ENCODE results near the gene NR2E1. TPM values are rescaled to one million over a fixed set of nuclear protein-coding genes. Genes with fewer than 3 reads are reported as not detected.

NR2E1 gene
- polyA plus RNA-seq, 1 donor (not counting 4 experiments of a cell fraction or from before 2014, with no cell fraction given): 0.04 TPM

- Histone ChIP-seq H3K4me1 (ENCODE audit: control insufficient read depth, extremely low read depth, insufficient read depth, low read length) (peaks cover 11% of the 10 kb centered on the region), H3K9me1 (ENCODE audit: control insufficient read depth, extremely low read depth, insufficient read depth, low read length) (no peaks in the 10 kb centered on the region), H3K9ac (ENCODE audit: control insufficient read depth, extremely low read depth, insufficient read depth, low read length) (no peak overlapping the region), H3K36me3 (ENCODE audit: control insufficient read depth in 2 of 2, extremely low read depth in 1 of 2, insufficient read depth in 2 of 2, low read length in 2 of 2) (no peaks in the 10 kb centered on the region), H3K79me2 (ENCODE audit: control insufficient read depth, insufficient read depth, low read length) (no peaks in the 10 kb centered on the region), H3K27me3 (ENCODE audit: control insufficient read depth, extremely low read depth, insufficient read depth, low read length) (peaks cover 88% of the 10 kb centered on the region), H3K9me3 (ENCODE audit: control insufficient read depth, low read depth, low read length) (no peaks in the 10 kb centered on the region), H3K4me3 (ENCODE audit: control insufficient read depth in 2 of 3, extremely low read depth in 1 of 3, insufficient read depth in 2 of 3, low read depth in 1 of 3, low read length in 3 of 3) (no peak overlapping the region), H3K27ac (ENCODE audit: control insufficient read depth, insufficient read depth, low read length) (no peak overlapping the region), H4K20me1 (ENCODE audit: control insufficient read depth, extremely low read depth, insufficient read depth, low read length) (no peaks in the 10 kb centered on the region), H2AFZ (ENCODE audit: control insufficient read depth, low read length) (no peak overlapping the region), H3K4me2 (ENCODE audit: control insufficient read depth, extremely low read depth, insufficient read depth, low read depth, low read length) (no peak overlapping the region)
- FAIRE-seq (no peak), DNase-seq (ENCODE audit: low read depth, low spot score) (no peak)
- dilution Hi-C loops (cut with MboI; ENCODE audit: extremely low pct_ligation_motif_present, low sequenced_read_pairs): no loop called here
- TF ChIP-seq, protein P1, sequence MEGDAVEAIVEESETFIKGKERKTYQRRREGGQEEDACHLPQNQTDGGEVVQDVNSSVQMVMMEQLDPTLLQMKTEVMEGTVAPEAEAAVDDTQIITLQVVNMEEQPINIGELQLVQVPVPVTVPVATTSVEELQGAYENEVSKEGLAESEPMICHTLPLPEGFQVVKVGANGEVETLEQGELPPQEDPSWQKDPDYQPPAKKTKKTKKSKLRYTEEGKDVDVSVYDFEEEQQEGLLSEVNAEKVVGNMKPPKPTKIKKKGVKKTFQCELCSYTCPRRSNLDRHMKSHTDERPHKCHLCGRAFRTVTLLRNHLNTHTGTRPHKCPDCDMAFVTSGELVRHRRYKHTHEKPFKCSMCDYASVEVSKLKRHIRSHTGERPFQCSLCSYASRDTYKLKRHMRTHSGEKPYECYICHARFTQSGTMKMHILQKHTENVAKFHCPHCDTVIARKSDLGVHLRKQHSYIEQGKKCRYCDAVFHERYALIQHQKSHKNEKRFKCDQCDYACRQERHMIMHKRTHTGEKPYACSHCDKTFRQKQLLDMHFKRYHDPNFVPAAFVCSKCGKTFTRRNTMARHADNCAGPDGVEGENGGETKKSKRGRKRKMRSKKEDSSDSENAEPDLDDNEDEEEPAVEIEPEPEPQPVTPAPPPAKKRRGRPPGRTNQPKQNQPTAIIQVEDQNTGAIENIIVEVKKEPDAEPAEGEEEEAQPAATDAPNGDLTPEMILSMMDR (optimal IDR thresholded peaks at IDR 0.05 in 1 of 3, IDR thresholded peaks at IDR 0.05 in 1 of 3, conservative IDR thresholded peaks at IDR 0.05 in 1 of 3; ENCODE audit: extremely low read depth in 1 of 3, insufficient read depth in 2 of 3, low read length in 3 of 3): no peak
- TF ChIP-seq EZH2 (IDR thresholded peaks at IDR 0.05; ENCODE audit: low read length): no peak
Observed at GRCh38 chr6:108171291-108171917, 5.6 kb downstream of the NR2E1 start.

DNA sequence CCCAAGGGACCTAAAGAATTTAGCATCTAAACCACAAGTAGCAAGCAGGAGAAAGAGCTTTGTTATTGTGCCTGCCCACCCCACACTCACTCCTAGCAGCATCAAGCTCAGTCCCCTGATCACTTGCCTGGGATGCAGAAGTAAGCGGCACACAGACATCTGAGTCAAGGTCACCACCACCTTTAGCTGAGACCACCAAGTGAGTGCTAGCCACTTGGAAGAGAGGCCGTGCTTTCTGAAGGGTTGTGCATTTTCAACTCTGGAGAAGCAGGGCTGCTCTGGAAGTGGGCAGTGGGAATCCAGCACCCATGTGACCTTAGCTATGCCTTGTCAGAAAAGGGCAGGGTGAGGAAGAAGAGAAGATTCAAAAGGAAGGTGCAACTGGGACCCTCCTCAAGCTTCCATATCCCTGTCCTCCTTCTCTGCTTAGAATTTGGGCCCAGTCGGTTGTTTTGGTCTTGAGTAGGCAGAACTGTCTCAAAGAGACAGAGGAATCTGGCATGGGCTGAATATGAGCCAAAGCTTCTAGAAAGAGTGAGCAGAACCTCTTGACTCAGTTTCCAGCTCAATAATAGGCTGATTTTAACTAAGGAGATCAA, 6.2 kb downstream of the NR2E1 start:
- dilution Hi-C loops (cut with MboI; ENCODE audit: extremely low pct_ligation_motif_present, low sequenced_read_pairs): no loop called here
- no peaks in the 10 kb centered on the region for H4K20me1 ChIP-seq (ENCODE audit: control insufficient read depth, extremely low read depth, insufficient read depth, low read length)
- H2AFZ ChIP-seq (ENCODE audit: control insufficient read depth, low read length): no peak overlapping the region
- no peak overlapping the region for H3K4me3 ChIP-seq (ENCODE audit: control insufficient read depth in 2 of 3, extremely low read depth in 1 of 3, insufficient read depth in 2 of 3, low read depth in 1 of 3, low read length in 3 of 3)
- no peaks in the 10 kb centered on the region for H3K36me3 ChIP-seq (ENCODE audit: control insufficient read depth in 2 of 2, extremely low read depth in 1 of 2, insufficient read depth in 2 of 2, low read length in 2 of 2)
- H3K27me3 ChIP-seq (ENCODE audit: control insufficient read depth, extremely low read depth, insufficient read depth, low read length): peaks cover 88% of the 10 kb centered on the region
- H3K27ac ChIP-seq (ENCODE audit: control insufficient read depth, insufficient read depth, low read length): no peak overlapping the region
- H3K4me1 ChIP-seq (ENCODE audit: control insufficient read depth, extremely low read depth, insufficient read depth, low read length): peaks cover 11% of the 10 kb centered on the region
- no peaks in the 10 kb centered on the region for H3K9me1 ChIP-seq (ENCODE audit: control insufficient read depth, extremely low read depth, insufficient read depth, low read length)
- no peak overlapping the region for H3K9ac ChIP-seq (ENCODE audit: control insufficient read depth, extremely low read depth, insufficient read depth, low read length)
- no peaks in the 10 kb centered on the region for H3K9me3 ChIP-seq (ENCODE audit: control insufficient read depth, low read depth, low read length)
- H3K4me2 ChIP-seq (ENCODE audit: control insufficient read depth, extremely low read depth, insufficient read depth, low read depth, low read length): no peak overlapping the region
- no peak for TF ChIP-seq EZH2 (IDR thresholded peaks at IDR 0.05; ENCODE audit: low read length)
- TF ChIP-seq, protein P1 (optimal IDR thresholded peaks at IDR 0.05 in 1 of 3, IDR thresholded peaks at IDR 0.05 in 1 of 3, conservative IDR thresholded peaks at IDR 0.05 in 1 of 3; ENCODE audit: extremely low read depth in 1 of 3, insufficient read depth in 2 of 3, low read length in 3 of 3): no peak
- H3K79me2 ChIP-seq (ENCODE audit: control insufficient read depth, insufficient read depth, low read length): no peaks in the 10 kb centered on the region
- DNase-seq (ENCODE audit: low read depth, low spot score) (no peak), FAIRE-seq (no peak)

All from keratinocyte (primary cell).